K562 treated with DMSO at 1 percent for 24 hours (cell line): Measurements from ENCODE around the gene IFNA10. TPM values are rescaled to one million over a fixed set of nuclear protein-coding genes. Genes with fewer than 3 reads are reported as not detected.

Source experiments
- total RNA-seq: library from RNA; unstranded; fragments of 300-600 nt; gene quantifications from 2 replicates; pipeline ENCODE4 v1.2.3, GENCODE V29; 2022; ENCODE audit warnings: low read depth; ENCODE audit not compliant: insufficient read depth

Gene IFNA10
- not detected in 2 replicates for total RNA-seq

DNA sequence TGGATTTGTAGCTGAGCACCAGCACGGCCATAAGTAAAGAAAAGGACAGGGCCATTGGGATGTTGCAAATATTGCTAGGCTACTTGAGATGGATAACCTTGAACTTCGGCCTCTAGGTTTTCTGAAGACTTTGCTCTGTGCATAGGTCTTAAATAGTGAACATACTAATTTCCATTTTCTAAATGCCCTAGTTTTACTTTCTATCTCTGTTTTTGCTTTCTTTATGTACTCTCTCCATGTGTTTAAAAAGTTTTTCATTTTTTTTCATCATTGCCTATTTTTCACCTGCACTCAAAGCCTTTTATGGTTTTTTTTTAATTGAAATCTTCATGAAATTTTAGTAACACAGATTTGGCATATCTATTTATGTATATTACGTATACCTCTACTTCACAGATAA, at the start of gene IFNA10:
TSS of gene IFNA10 (minus strand) at position 101 of the 400 bp plus-strand sequence. CDS start at position 55, 46 bp downstream.

DNA sequence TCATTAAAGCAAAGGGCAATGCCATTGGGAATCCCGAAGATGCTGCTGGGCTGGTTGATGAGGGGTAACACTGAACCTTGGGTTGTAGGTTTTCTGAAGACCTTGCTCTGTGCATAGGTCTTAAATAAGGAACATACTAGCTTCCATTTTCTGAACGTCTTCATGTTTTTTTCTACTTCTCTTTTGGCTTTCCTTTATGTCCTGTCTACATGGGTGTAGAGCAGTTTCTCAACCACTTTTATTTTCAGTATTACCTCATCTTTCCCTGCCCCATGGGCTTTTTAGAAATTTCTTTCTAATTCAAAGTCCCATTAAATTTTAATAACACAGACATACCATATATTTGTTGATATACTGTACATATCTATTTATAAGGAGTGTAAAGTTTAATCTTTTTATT, 33.0 kb upstream of the IFNA10 start, which contains the start of gene IFNA14:
TSS of gene IFNA14 (minus strand) at position 95 of the 400 bp plus-strand sequence. CDS start at position 25, 70 bp downstream.

GRCh38 chr9:21228122-21228521, 21.2 kb upstream of the IFNA10 start, which contains the start of gene IFNA17:
Gene IFNA17 (minus strand): TSS chr9:21228222. CDS start chr9:21228173, 49 bp downstream.

DNA sequence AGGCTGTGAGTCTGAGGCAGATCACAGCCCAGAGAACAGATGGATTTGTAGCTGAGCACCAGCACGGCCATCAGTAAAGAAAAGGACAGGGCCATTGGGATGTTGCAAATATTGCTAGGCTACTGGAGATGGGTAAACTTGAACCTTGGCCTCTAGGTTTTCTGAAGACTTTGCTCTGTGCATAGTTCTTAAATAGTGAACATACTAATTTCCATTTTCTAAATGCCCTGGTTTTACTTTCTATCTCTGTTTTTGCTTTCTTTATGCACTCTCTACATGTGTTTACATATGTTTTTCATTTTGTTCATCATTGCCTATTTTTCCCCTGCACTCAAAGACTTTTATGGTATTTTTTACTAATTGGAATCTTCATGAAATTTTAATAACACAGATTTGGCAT, 10.3 kb upstream of the IFNA10 start, which contains the start of gene IFNA16:
TSS of gene IFNA16 (minus strand) at position 101 of the 400 bp plus-strand sequence. CDS start at position 95, 6 bp downstream.

GRCh38 chr9:21202105-21202504, 4.8 kb downstream of the IFNA10 start, which contains the start of gene IFNA7:
Gene IFNA7 (minus strand): TSS chr9:21202205. CDS start chr9:21202165, 40 bp downstream.

DNA sequence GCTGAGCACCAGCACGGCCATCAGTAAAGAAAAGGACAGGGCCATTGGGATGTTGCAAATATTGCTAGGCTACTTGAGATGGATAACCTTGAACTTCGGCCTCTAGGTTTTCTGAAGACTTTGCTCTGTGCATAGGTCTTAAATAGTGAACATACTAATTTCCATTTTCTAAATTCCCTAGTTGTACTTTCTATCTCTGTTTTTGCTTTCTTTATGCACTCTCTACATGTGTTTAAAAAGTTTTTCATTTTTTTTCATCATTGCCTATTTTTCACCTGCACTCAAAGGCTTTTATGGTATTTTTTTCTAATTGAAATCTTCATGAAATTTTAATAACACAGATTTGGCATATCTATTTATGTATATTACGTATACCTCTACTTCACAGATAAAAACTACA, 19.5 kb downstream of the IFNA10 start, which contains the start of gene IFNA4:
TSS of gene IFNA4 (minus strand) at position 101 of the 400 bp plus-strand sequence. CDS start at position 45, 56 bp downstream.

GRCh38 chr9:21166560-21166959, 40.4 kb downstream of the IFNA10 start, which contains the start of gene IFNA21:
Gene IFNA21 (minus strand): TSS chr9:21166660. CDS start chr9:21166612, 48 bp downstream.

Other genes starting within 250 kb of the IFNA10 start
- not detected in 2 replicates for gene HACD4, start 175.5 kb downstream of the IFNA10 start, total RNA-seq
- not detected in 2 replicates for gene IFNB1, start 129.2 kb downstream of the IFNA10 start, total RNA-seq
- gene IFNW1, start 65.3 kb downstream of the IFNA10 start, total RNA-seq, result not detected in 2 replicates
- not detected in 2 replicates for gene IFNA21, start 40.5 kb downstream of the IFNA10 start, total RNA-seq
- not detected in 2 replicates for gene IFNA4, start 19.6 kb downstream of the IFNA10 start, total RNA-seq
- not detected in 2 replicates for gene IFNA7, start 4.9 kb downstream of the IFNA10 start, total RNA-seq
- not detected in 2 replicates for gene IFNA16, start 10.2 kb upstream of the IFNA10 start, total RNA-seq
- not detected in 2 replicates for gene IFNA17, start 21.1 kb upstream of the IFNA10 start, total RNA-seq
- not detected in 2 replicates for gene IFNA14, start 32.9 kb upstream of the IFNA10 start, total RNA-seq
- gene IFNA5, start 98.2 kb upstream of the IFNA10 start, total RNA-seq, result not detected in 2 replicates
- gene KLHL9, start 128.3 kb upstream of the IFNA10 start, total RNA-seq, result not detected in 2 replicates
- gene IFNA6, start 143.7 kb upstream of the IFNA10 start, total RNA-seq, result not detected in 2 replicates
- gene IFNA13, start 160.9 kb upstream of the IFNA10 start, total RNA-seq, result not detected in 2 replicates
- gene IFNA2, start 178.3 kb upstream of the IFNA10 start, total RNA-seq, result not detected in 2 replicates
- gene IFNA8, start 202.0 kb upstream of the IFNA10 start, total RNA-seq, result not detected in 2 replicates
- gene IFNA1, start 233.3 kb upstream of the IFNA10 start, total RNA-seq, result not detected in 2 replicates